Measurements from ENCODE around the gene PIP4K2A.
"Not testable (repeated sequence)": the region's sequence is repeated elsewhere in the genome, so short reads cannot be mapped to it uniquely, and the experiment has no call there.

The PIP4K2A gene

GRCh38 chr10:22718659-22719058, 4.3 kb upstream of the PIP4K2A start:
- DNase-seq, result not testable (repeated sequence)

DNA sequence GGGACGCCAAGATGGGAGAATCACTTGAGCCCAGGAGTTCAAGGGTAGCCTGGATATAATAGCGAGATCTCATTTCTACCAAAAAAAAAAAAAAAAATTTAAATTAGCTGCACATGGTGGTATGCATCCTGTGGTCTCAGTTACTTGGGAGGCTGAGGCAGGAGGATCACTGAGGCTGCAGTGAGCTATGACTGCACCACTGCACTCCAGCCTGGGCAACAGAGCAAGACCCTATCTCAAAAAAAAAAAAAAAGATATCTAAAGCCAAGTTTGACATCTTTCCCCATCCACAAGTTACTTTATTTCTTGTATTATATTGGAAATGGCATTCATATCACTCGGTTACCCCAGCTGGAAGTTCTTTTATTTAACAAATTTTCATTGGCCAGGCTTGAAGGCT, 3.4 kb upstream of the PIP4K2A start:
- no peak for DNase-seq

DNA sequence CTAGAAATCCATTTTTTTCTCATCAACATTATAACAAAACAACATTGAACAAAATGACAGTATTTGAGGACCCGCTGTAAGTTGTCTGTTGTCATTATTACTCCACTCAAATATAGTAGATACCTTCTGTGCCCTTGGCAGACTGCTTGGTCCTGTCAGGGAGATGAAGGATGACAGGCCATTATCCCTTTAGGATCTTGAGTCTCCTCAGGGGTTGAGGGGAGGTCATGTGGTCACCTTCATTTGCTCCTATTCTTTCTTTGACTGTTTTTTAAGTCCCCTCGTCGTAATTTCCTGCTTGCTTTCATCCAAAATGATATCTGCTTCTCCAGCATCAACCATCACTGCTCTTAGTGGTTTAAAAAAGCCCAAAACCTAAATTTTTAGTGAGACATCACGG, 2.6 kb upstream of the PIP4K2A start:
- DNase-seq, result no peak

DNA sequence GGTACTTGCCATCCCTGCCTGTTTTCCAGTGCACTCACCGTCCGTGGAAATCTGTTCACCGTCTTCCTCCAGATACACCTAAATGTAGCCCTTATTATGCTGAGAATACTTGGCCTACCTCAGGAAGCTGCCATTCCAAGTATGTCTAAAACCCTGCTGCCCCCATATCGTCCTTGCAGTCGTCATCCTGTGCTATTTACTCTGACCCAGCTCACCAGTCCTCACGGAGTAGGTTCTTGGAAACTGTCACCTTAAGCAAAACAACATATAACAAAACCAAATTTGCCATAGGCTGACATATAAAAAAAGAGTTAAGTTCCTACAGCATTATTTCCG, 880 bp upstream of the PIP4K2A start:
- no peak for DNase-seq

DNA sequence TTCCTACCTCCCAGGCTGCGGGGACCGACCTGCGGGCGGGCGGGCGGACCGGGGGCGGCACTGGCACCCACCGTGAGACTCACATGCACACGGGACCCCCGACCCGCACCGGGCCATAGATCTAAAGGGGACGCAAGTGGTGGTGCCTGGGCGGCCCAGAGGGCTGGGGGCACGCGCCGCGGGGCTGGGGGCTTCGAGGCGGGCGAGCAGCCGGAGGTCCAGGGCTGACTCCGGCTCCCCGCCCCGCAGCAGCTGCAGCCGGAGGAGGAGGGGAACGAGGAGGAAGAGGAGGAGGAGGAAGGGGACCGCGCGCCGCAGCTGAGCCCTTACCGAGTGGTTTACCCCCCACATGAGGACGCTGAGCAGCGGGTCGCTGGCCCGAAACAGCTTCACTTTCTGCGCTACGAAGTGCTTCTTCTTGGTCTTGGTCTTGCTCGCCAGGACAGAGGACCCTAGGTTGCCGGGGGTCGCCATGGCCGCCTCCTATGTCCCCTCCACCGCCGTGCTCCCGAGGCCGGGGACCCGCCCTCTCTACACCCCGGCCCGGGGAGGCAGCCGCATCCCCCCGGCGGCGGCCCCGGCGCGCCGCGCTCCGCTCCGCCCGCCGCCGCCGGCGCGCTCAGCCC, 412 bp downstream of the PIP4K2A start:
- DNase-seq, result peak; percentile 26

DNA sequence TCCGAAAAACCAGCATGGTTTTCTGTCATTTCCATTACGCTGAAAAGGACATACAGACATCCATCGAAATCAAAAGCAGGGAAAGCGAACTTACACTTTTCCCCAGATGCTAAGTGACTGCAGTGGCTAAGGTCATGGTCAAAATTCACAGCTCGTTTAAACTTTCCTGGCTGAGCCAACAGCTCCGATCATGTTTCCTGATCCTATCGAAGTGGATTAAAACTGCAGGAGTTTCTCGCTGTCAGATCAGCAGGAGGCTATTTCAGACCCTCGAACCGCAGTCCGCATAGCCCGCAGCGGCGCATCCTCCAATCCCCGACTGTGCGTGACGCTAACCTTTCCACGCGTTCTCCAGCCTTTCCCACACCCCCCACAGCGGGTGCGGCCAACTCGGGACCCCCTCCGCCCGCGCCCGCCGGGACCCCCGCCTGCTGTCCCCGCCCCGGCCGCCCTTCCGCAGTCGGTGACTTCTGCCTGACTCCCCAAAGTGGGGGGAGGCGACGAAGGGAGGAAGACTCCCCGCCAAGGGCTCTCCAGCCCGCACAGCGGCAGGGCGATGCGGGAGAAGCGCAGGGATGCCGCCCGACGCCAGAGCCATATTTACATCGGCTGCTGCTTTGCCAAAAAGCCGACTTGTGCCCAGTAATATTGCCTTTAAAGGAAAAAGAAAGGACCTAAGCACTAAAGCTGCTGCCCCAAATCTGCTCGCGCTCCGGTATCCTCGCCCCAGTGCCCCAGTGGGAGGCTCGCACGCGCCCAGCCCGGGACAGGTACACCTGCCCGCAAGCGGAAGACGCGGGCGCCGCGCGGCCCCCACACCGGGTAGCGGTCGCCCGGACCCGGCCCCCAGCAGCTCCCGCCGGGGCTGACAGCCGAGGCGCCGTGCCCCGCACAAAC, 1.2 kb downstream of the PIP4K2A start:
- peak; percentile 30 for DNase-seq

GRCh38 chr10:22712211-22712955, 2.0 kb downstream of the PIP4K2A start:
- peak; percentile 55 for DNase-seq

DNA sequence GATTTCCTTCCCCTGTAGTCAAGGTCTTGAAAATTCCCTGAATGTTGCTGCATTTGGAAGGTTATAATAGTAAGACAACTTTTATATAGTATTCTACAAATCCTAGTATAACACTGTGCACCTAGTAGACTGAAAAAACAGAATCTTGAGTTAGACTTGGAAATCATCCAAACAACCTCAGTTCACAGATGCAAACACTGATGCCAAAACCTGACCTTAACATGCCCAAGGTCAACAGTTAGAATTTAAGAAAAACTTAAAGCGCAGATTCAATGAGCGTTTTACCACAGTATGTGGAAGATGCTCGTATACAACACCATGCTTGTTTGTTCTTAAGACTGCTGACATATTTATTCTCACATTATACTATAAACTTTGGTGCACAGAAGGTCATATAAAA, 3.0 kb downstream of the PIP4K2A start:
- no peak for DNase-seq

DNA sequence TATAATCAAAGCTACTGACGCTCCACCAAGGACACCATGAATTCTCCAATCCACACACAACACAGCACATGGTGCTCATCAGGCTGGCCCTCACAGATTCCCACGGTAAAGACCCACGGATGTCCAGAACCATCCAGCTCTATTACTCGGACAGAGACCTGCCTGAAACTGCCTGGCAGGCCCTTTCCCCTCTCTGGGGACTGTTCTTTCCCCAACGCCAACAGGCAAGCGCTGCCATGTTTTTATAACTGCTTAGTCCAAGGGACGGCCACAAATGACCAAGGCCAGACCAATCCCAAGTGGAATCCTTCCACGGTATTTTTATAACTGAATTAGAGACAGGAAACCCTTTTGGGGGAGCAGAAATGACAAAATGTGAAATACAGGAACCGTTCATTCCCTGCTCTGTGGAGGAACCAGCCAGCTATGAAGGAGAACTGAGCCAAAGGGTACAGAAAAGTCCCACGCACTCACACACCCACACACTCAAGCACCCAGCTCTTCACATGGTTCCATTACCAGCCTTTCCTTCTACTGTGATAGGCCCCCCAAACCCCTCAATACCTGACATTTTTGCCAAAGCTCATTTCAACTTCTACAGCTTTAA, 4.1 kb downstream of the PIP4K2A start:
- DNase-seq, result no peak

DNA sequence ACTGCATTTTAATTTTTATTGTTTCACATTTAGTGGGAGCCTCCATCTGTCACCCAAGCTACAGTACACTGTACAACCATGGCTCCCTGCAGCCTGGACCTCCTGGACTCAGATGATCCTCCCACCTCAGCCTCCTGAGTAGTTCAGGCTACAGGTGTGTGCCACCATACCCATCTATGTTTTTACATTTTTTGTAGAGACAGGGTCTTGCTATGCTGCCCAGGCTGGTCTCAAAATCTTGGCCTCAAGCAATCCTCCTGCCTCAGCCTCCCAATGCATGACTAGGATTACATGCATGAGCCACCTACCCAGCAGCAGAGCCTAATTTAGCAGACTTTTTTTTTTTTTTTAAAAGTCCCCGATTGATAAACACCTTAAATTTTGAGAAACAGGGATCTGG, 5.6 kb downstream of the PIP4K2A start:
- no peak for DNase-seq

GRCh38 chr10:22705527-22705926, 8.9 kb downstream of the PIP4K2A start:
- no peak for DNase-seq

DNA sequence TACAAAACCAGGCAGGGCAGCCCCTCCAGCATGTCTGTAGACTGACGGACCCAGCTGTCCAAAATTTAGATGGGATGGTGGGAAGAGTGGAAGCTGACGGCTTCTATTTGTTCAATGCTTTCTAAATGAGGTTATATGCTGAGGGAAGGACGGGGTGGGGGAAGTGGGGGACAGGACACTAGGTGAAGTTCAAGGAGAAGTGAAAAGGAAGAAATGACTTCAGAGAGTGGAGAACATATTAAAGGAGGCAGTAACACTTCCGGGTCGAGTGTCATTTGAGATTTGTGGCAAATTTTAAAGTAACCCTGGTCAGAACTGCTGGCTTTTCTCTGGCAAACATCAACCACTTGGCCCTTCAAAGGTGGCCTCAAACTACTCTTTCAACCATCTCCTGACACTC, 9.4 kb downstream of the PIP4K2A start:
- no peak for DNase-seq

DNA sequence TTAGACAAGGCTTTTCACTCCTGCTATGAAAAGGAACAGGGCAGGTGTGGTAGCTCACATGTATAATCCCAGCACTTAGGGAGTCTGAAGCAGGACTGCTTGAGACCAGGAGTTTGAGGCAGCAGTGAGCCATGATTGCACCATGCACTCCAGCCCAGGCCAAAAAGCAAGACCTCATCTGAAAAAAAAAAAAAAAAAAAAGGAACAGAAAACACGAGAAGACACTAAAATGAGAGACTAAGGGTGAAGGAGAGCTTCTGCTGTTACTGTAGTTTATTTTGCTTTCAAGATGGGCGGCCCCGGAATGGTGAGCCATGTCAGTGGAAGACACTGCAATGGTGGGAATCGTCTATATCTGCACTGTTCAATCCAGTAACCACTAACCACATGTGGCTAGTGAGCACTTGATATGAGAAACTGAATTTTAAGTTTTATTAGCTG, 9.9 kb downstream of the PIP4K2A start:
- DNase-seq, result no peak

- DNase-seq, result no peak
These were observed 12.0 kb downstream of the PIP4K2A start for GRCh38 chr10:22702348-22702747.

- DNase-seq, result no peak
These were observed 13.1 kb downstream of the PIP4K2A start for GRCh38 chr10:22701132-22701826.

- no peak for DNase-seq
These were observed 13.9 kb downstream of the PIP4K2A start for GRCh38 chr10:22700489-22700888.

DNA sequence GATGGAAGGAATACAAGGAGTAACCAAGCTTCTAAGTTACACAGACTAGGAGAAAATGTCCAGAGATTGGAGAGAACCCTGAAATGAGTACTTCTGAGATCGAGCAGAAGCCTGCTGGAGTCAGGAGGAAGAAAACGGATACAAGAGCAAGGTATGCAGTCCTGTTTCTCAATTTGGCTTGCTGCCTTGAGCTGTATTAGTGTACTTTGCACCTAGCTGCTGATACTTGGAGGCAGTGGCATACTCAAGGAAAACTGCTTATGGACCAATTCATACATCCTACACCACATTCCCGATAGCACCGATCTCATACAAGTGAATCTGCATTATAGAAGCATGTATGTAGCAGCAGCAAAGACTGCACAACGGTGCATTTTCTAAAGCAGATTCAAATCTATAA, 14.4 kb downstream of the PIP4K2A start:
- no peak for DNase-seq

GRCh38 chr10:22698941-22699440, 15.4 kb downstream of the PIP4K2A start:
- no peak for DNase-seq

- no peak for DNase-seq
These were observed 16.6 kb downstream of the PIP4K2A start for GRCh38 chr10:22697800-22698199.

GRCh38 chr10:22697101-22697500, 17.3 kb downstream of the PIP4K2A start:
- DNase-seq, result no peak

- DNase-seq, result no peak
These were observed 20.5 kb downstream of the PIP4K2A start for GRCh38 chr10:22693860-22694259.

DNA sequence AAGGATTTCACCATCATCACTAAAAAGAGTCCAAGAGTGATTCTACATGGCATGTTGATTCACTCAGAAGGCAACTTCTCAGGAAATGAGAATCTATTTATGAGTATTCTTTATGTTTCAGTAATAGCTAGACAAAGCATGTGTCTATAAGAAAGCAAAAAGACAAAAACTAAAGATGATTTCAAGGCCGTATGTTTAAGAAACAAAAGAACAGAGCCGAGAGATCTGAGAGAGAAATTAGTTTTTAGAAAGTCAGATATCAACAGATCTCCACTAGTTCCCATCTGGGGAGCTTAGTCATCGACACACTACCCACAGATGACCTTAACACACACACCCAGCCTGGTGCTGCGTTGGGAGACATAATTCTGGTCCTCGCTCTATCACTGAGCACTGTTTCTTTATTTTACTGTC, 21.0 kb downstream of the PIP4K2A start:
- DNase-seq, result peak; percentile 65

Data from fibroblast of skin of right biceps (primary cell).